HepG2 (cell line): Measurements from ENCODE around the gene EED. TPM values are rescaled to one million over a fixed set of nuclear protein-coding genes. Genes with fewer than 3 reads are reported as not detected.

ENCODE experiments used
- BRCA1 ChIP-seq: sonication (generic); formaldehyde crosslinking; IDR thresholded peaks from 2 replicates; pipeline ENCODE4 v1.4.0; 2020; ENCODE audit warnings: missing genetic modification reagents
- CAMTA2 ChIP-seq: sonication (generic); formaldehyde crosslinking; IDR thresholded peaks from 2 replicates; pipeline ENCODE4 v1.4.0; 2020; ENCODE audit warnings: mild to moderate bottlenecking, missing genetic modification reagents, borderline replicate concordance
- CBX1 ChIP-seq: IDR thresholded peaks from one replicate; pipeline ENCODE4 v1.6.1; 2016; ENCODE audit warnings: antibody characterized with exemption, low read depth
- CC2D1A ChIP-seq: sonication (generic); formaldehyde crosslinking; IDR thresholded peaks from 2 replicates; pipeline ENCODE4 v1.8.1; 2023; ENCODE audit warnings: mild to moderate bottlenecking, missing genetic modification reagents
- DPF2 ChIP-seq: sonication (generic); formaldehyde crosslinking; IDR thresholded peaks from 2 replicates; pipeline ENCODE4 v1.4.0; 2020; ENCODE audit warnings: mild to moderate bottlenecking, low read depth, missing genetic modification reagents, borderline replicate concordance
- FOXO1 ChIP-seq: sonication (generic); formaldehyde crosslinking; IDR thresholded peaks from 2 replicates; pipeline ENCODE4 v1.4.0; 2020; ENCODE audit warnings: missing genetic modification reagents
- GLMP ChIP-seq: sonication (generic); formaldehyde crosslinking; IDR thresholded peaks from 2 replicates; pipeline ENCODE4 v1.9.0; 2021; ENCODE audit warnings: missing genetic modification reagents, mild to moderate bottlenecking, borderline replicate concordance
- KMT2A ChIP-seq: sonication (generic); formaldehyde crosslinking; IDR thresholded peaks from 2 replicates; pipeline ENCODE4 v1.4.0; 2020; ENCODE audit warnings: missing genetic modification reagents
- MEIS1 ChIP-seq: sonication (generic); formaldehyde crosslinking; IDR thresholded peaks from 2 replicates; pipeline ENCODE4 v1.9.0; 2021; ENCODE audit warnings: mild to moderate bottlenecking, missing genetic modification reagents, moderate library complexity, borderline replicate concordance
- NAIF1 ChIP-seq: sonication (generic); formaldehyde crosslinking; IDR thresholded peaks from 2 replicates; pipeline ENCODE4 v1.5.0; 2020; ENCODE audit warnings: mild to moderate bottlenecking, missing genetic modification reagents, borderline replicate concordance
- RFXAP ChIP-seq: sonication (generic); formaldehyde crosslinking; IDR thresholded peaks from 2 replicates; pipeline ENCODE4 v1.4.0; 2020; ENCODE audit warnings: missing genetic modification reagents, borderline replicate concordance
- RXRB ChIP-seq: IDR thresholded peaks from 2 replicates; pipeline ENCODE4 v1.6.1; 2016; ENCODE audit warnings: borderline replicate concordance, missing genetic modification reagents, missing compliant biosample characterization
- SMARCC2 ChIP-seq: fragments of 450-650 bp; IDR thresholded peaks from 2 replicates; pipeline ENCODE4 v1.6.1; 2017; ENCODE audit warnings: antibody characterized with exemption, mild to moderate bottlenecking
- SP4 ChIP-seq: sonication (generic); formaldehyde crosslinking; IDR thresholded peaks from 2 replicates; pipeline ENCODE4 v1.8.1; 2023; ENCODE audit warnings: mild to moderate bottlenecking, missing genetic modification reagents
- ZNF20 ChIP-seq: sonication (generic); formaldehyde crosslinking; IDR thresholded peaks from 2 replicates; pipeline ENCODE4 v1.4.0; 2020; ENCODE audit warnings: mild to moderate bottlenecking, moderate library complexity, missing genetic modification reagents
- ZNF264 ChIP-seq: sonication (generic); formaldehyde crosslinking; IDR thresholded peaks from 2 replicates; pipeline ENCODE4 v1.4.0; 2020; ENCODE audit warnings: missing genetic modification reagents
- ZNF333 ChIP-seq: sonication (generic); formaldehyde crosslinking; IDR thresholded peaks from 2 replicates; pipeline ENCODE4 v1.4.0; 2020; ENCODE audit warnings: mild to moderate bottlenecking, missing genetic modification reagents, borderline replicate concordance
- ZNF432 ChIP-seq: sonication (generic); formaldehyde crosslinking; IDR thresholded peaks from 2 replicates; pipeline ENCODE4 v1.5.0; 2020; ENCODE audit warnings: missing genetic modification reagents, mild to moderate bottlenecking, borderline replicate concordance
- ZNF550 ChIP-seq: sonication (generic); formaldehyde crosslinking; IDR thresholded peaks from 2 replicates; pipeline ENCODE4 v1.4.0; 2020; ENCODE audit warnings: mild to moderate bottlenecking, missing genetic modification reagents, borderline replicate concordance
- ZNF652 ChIP-seq: IDR thresholded peaks from 2 replicates; pipeline ENCODE4 v1.6.1; 2016; ENCODE audit warnings: low read depth, borderline replicate concordance
- ZNF777 ChIP-seq: sonication (generic); formaldehyde crosslinking; IDR thresholded peaks from 2 replicates; pipeline ENCODE4 v1.4.0; 2020; ENCODE audit warnings: missing genetic modification reagents
- polyA plus RNA-seq, 8 experiments: library from polyadenylated mRNA; depleted of rRNA in 3 of 8; stranded (reverse) in 7 of 8; unstranded in 1 of 8; fragments of >200 nt; fragmentation: Illumina TruSeq in 4 of 8; extraction: Trizol in 4 of 8; gene quantifications; 2 replicates each; pipeline versions ENCODE4 v1.2.1 to v1.2.3, GENCODE V29; 2011 to 2016; ENCODE audit warnings: low read depth in 4 of 8, missing spikeins in 1 of 8, mixed read lengths in 1 of 8; ENCODE audit not compliant: insufficient read depth in 1 of 8
- total RNA-seq, 5 experiments: library from RNA; depleted of rRNA; stranded (reverse); fragments of >200 nt; fragmentation: Illumina TruSeq; extraction: Trizol; gene quantifications; 2 replicates each; pipeline ENCODE4 v1.2.3, GENCODE V29; 2016; ENCODE audit warnings: low read depth in 1 of 5
- TF ChIP-seq, protein P1 (sequence below): sonication (generic); formaldehyde crosslinking; IDR thresholded peaks from 2 replicates; pipeline ENCODE4 v1.9.0; 2021; ENCODE audit warnings: missing genetic modification reagents, mild to moderate bottlenecking, borderline replicate concordance
- TF ChIP-seq, protein P2 (sequence below): sonication (generic); formaldehyde crosslinking; IDR thresholded peaks from 2 replicates; pipeline ENCODE4 v1.5.1; 2020; ENCODE audit warnings: mild to moderate bottlenecking, missing genetic modification reagents, borderline replicate concordance
- TF ChIP-seq, protein P3 (sequence below): sonication (generic); formaldehyde crosslinking; IDR thresholded peaks from 2 replicates; pipeline ENCODE4 v1.5.1; 2020; ENCODE audit warnings: mild to moderate bottlenecking, moderate library complexity, missing genetic modification reagents

The EED gene
- total and polyA plus RNA-seq, 2 of the 13 experiments (the other 11 are each of a cell fraction or from before 2014, with no cell fraction given): 11.0 to 28.4 TPM

- TF ChIP-seq RFXAP (CRISPR knock-in tag) (no peak; the same call in 1 of the 2 replicates), CC2D1A (CRISPR knock-in tag) (no peak), MEIS1 (CRISPR knock-in tag) (no peak), ZNF550 (CRISPR knock-in tag) (no peak), CBX1 (no peak), CAMTA2 (no peak), ZNF652 (CRISPR knock-in tag) (peak; percentile 24; the same call in 1 of the 2 replicates), ZNF333 (CRISPR knock-in tag) (no peak), ZNF264 (peak; percentile 73; the same call in 1 of the 2 replicates), SMARCC2 (no peak), NAIF1 (CRISPR knock-in tag) (no peak), KMT2A (CRISPR knock-in tag) (no peak; the same call in 1 of the 2 replicates), ZNF777 (CRISPR knock-in tag) (no peak), ZNF432 (CRISPR knock-in tag) (no peak), ZNF20 (CRISPR knock-in tag) (no peak), SP4 (CRISPR knock-in tag) (no peak), DPF2 (peak; percentile 25; the same call in 1 of the 2 replicates), BRCA1 (CRISPR knock-in tag) (no peak), FOXO1 (CRISPR knock-in tag) (peak; percentile 72), GLMP (no peak), RXRB (CRISPR knock-in tag) (peak; percentile 76)
- TF ChIP-seq, protein P1, sequence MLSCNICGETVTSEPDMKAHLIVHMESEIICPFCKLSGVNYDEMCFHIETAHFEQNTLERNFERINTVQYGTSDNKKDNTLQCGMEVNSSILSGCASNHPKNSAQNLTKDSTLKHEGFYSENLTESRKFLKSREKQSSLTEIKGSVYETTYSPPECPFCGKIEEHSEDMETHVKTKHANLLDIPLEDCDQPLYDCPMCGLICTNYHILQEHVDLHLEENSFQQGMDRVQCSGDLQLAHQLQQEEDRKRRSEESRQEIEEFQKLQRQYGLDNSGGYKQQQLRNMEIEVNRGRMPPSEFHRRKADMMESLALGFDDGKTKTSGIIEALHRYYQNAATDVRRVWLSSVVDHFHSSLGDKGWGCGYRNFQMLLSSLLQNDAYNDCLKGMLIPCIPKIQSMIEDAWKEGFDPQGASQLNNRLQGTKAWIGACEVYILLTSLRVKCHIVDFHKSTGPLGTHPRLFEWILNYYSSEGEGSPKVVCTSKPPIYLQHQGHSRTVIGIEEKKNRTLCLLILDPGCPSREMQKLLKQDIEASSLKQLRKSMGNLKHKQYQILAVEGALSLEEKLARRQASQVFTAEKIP: no peak
- TF ChIP-seq, protein P2, sequence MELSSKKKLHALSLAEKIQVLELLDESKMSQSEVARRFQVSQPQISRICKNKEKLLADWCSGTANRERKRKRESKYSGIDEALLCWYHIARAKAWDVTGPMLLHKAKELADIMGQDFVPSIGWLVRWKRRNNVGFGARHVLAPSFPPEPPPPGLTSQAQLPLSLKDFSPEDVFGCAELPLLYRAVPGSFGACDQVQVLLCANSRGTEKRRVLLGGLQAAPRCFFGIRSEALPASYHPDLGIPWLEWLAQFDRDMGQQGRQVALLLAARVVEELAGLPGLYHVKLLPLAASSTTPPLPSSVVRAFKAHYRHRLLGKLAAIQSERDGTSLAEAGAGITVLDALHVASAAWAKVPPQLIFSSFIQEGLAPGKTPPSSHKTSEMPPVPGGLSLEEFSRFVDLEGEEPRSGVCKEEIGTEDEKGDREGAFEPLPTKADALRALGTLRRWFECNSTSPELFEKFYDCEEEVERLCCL (CRISPR knock-in tag): no peak
- TF ChIP-seq, protein P3, sequence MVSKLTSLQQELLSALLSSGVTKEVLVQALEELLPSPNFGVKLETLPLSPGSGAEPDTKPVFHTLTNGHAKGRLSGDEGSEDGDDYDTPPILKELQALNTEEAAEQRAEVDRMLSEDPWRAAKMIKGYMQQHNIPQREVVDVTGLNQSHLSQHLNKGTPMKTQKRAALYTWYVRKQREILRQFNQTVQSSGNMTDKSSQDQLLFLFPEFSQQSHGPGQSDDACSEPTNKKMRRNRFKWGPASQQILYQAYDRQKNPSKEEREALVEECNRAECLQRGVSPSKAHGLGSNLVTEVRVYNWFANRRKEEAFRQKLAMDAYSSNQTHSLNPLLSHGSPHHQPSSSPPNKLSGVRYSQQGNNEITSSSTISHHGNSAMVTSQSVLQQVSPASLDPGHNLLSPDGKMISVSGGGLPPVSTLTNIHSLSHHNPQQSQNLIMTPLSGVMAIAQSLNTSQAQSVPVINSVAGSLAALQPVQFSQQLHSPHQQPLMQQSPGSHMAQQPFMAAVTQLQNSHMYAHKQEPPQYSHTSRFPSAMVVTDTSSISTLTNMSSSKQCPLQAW (CRISPR knock-in tag): no peak
Measured at GRCh38 chr11:86209806-86210657, 34.5 kb upstream of the EED start (continued).
